OCI-LY1 (cell line): ENCODE results near the gene SECTM1.
"Not testable (repeated sequence)": the region's sequence is repeated elsewhere in the genome, so short reads cannot be mapped to it uniquely, and the experiment has no call there.

Experiments
- H2AFZ ChIP-seq: fragments of 200-600 bp; sonication (generic), shearing (Covaris generic); 2 replicates; pipeline ENCODE4 v1.6.0; 2014; ENCODE audit warnings: antibody characterized with exemption, mild to moderate bottlenecking, low read length
- H3F3A ChIP-seq: fragments of 200-600 bp; sonication (generic), shearing (Covaris generic); 2 replicates; pipeline ENCODE4 v1.6.0; 2014; ENCODE audit warnings: mild to moderate bottlenecking, antibody characterized with exemption, low read length, moderate library complexity; ENCODE audit not compliant: insufficient read depth
- H3K27ac ChIP-seq: fragments of 200-600 bp; sonication (generic); 2 replicates; pipeline ENCODE4 v1.5.1; 2014; ENCODE audit warnings: low read length, mixed run types, mild to moderate bottlenecking, low read depth; ENCODE audit not compliant: poor library complexity, severe bottlenecking
- H3K27me3 ChIP-seq: fragments of 200-600 bp; sonication (generic); 2 replicates; pipeline ENCODE4 v1.6.0; 2014; ENCODE audit warnings: antibody characterized with exemption, mild to moderate bottlenecking, low read length, moderate library complexity; ENCODE audit not compliant: insufficient read depth
- H3K36me3 ChIP-seq: fragments of 200-600 bp; sonication (generic); 2 replicates; pipeline ENCODE4 v1.6.1; 2014; ENCODE audit warnings: mild to moderate bottlenecking, antibody characterized with exemption, low read length, moderate library complexity, mixed read lengths; ENCODE audit not compliant: insufficient read depth
- H3K4me1 ChIP-seq: fragments of 200-600 bp; sonication (generic); 2 replicates; pipeline ENCODE4 v1.5.1; 2014; ENCODE audit warnings: mild to moderate bottlenecking, low read length, moderate library complexity; ENCODE audit not compliant: insufficient read depth, severe bottlenecking
- H3K4me2 ChIP-seq: fragments of 200-600 bp; sonication (generic), shearing (Covaris generic); 2 replicates; pipeline ENCODE4 v1.6.1; 2014; ENCODE audit warnings: low read length
- H3K4me3 ChIP-seq: fragments of 200-600 bp; sonication (generic); 2 replicates; pipeline ENCODE4 v1.5.1; 2014; ENCODE audit warnings: low read length, low read depth, mild to moderate bottlenecking, mixed read lengths; ENCODE audit not compliant: poor library complexity, severe bottlenecking
- H3K79me2 ChIP-seq: fragments of 200-600 bp; shearing (Covaris generic); 2 replicates; pipeline ENCODE4 v1.6.1; 2016; ENCODE audit warnings: mixed run types, low read length, mixed read lengths; ENCODE audit not compliant: insufficient read depth
- H3K9ac ChIP-seq: fragments of 200-600 bp; sonication (generic), shearing (Covaris generic); 2 replicates; pipeline ENCODE4 v1.6.1; 2014; ENCODE audit warnings: mild to moderate bottlenecking, low read length, mixed read lengths
- H3K9me2 ChIP-seq: fragments of 200-600 bp; sonication (generic), shearing (Covaris generic); 2 replicates; pipeline ENCODE4 v1.6.1; 2014; ENCODE audit warnings: low read depth, mild to moderate bottlenecking, low read length, mixed read lengths
- H3K9me3 ChIP-seq: fragments of 200-600 bp; shearing (Covaris generic); 2 replicates; pipeline ENCODE4 v1.6.1; 2014; ENCODE audit warnings: low read length, mixed read lengths
- H4K20me1 ChIP-seq: fragments of 200-600 bp; sonication (generic), shearing (Covaris generic); 2 replicates; pipeline ENCODE4 v1.6.0; 2016; ENCODE audit warnings: mild to moderate bottlenecking, low read length; ENCODE audit not compliant: insufficient read depth
- CTCF ChIP-seq: fragments of 200-600 bp; sonication (generic), shearing (Covaris generic); IDR thresholded peaks from 2 replicates; pipeline ENCODE4 v1.5.1; 2017; ENCODE audit warnings: mild to moderate bottlenecking, antibody characterized with exemption, low read length, moderate library complexity, mixed read lengths
- EZH2 ChIP-seq: fragments of 200-600 bp; sonication (generic), shearing (Covaris generic); IDR thresholded peaks from 2 replicates; pipeline ENCODE4 v1.8.0; 2017; ENCODE audit warnings: borderline replicate concordance, mixed run types, mild to moderate bottlenecking, antibody characterized with exemption, low read length, moderate library complexity, mixed read lengths

Gene SECTM1

GRCh38 chr17:82348866-82349265 lies 15.3 kb upstream of the SECTM1 start:
- H4K20me1 ChIP-seq: no peaks in the 10 kb centered on the region
- TF ChIP-seq EZH2 (no peak), CTCF (no peak)
- no peaks in the 10 kb centered on the region for H3K9me3 ChIP-seq
- no peaks in the 10 kb centered on the region for H3K36me3 ChIP-seq
- H3K27ac ChIP-seq: no peak overlapping the region
- H3K9me2 ChIP-seq: no peaks in the 10 kb centered on the region
- no peak overlapping the region for H3K4me2 ChIP-seq
- H3F3A ChIP-seq: no peaks in the 10 kb centered on the region; the same call in 1 of the 2 replicates
- no peak overlapping the region for H3K4me3 ChIP-seq
- no peaks in the 10 kb centered on the region for H3K27me3 ChIP-seq
- H3K9ac ChIP-seq: no peak overlapping the region
- peaks cover 36% of the 10 kb centered on the region for H3K4me1 ChIP-seq
- H3K79me2 ChIP-seq: no peaks in the 10 kb centered on the region
- H2AFZ ChIP-seq: no peak overlapping the region

GRCh38 chr17:82348434-82348833 lies 14.9 kb upstream of the SECTM1 start:
- TF ChIP-seq EZH2 (no peak), CTCF (no peak)

GRCh38 chr17:82347994-82348393 lies 14.4 kb upstream of the SECTM1 start:
- not testable (repeated sequence) for H3K4me2 ChIP-seq
- H3K4me1 ChIP-seq: peaks cover 36% of the 10 kb centered on the region

More at GRCh38 chr17:82348434-82348833, 14.9 kb upstream of the SECTM1 start:
- Histone ChIP-seq H3K4me2 (no peak overlapping the region), H3K9me2 (no peaks in the 10 kb centered on the region), H3K4me3 (no peak overlapping the region), H3K27ac (no peak overlapping the region), H3K79me2 (no peaks in the 10 kb centered on the region), H3F3A (no peaks in the 10 kb centered on the region; the same call in 1 of the 2 replicates), H3K27me3 (no peaks in the 10 kb centered on the region), H3K4me1 (peaks cover 36% of the 10 kb centered on the region), H4K20me1 (no peaks in the 10 kb centered on the region), H2AFZ (no peak overlapping the region), H3K36me3 (no peaks in the 10 kb centered on the region), H3K9ac (no peak overlapping the region), H3K9me3 (no peaks in the 10 kb centered on the region)

More at GRCh38 chr17:82347994-82348393, 14.4 kb upstream of the SECTM1 start:
- not testable (repeated sequence) for H3K9me3 ChIP-seq, H3K9ac ChIP-seq, H3F3A ChIP-seq, H3K79me2 ChIP-seq, H3K36me3 ChIP-seq, H3K27me3 ChIP-seq, H3K9me2 ChIP-seq, H3K4me3 ChIP-seq, H4K20me1 ChIP-seq, H3K27ac ChIP-seq, H2AFZ ChIP-seq
